HS-27A (cell line): ENCODE results near the gene ROPN1L.
"Not testable (repeated sequence)": the region's sequence is repeated elsewhere in the genome, so short reads cannot be mapped to it uniquely, and the experiment has no call there.

Experiments used
- DNase-seq: peaks from one replicate; pipeline ENCODE4 v3.0.0-alpha.2; 2012; ENCODE audit warnings: low read depth, missing footprints

ROPN1L gene

DNA sequence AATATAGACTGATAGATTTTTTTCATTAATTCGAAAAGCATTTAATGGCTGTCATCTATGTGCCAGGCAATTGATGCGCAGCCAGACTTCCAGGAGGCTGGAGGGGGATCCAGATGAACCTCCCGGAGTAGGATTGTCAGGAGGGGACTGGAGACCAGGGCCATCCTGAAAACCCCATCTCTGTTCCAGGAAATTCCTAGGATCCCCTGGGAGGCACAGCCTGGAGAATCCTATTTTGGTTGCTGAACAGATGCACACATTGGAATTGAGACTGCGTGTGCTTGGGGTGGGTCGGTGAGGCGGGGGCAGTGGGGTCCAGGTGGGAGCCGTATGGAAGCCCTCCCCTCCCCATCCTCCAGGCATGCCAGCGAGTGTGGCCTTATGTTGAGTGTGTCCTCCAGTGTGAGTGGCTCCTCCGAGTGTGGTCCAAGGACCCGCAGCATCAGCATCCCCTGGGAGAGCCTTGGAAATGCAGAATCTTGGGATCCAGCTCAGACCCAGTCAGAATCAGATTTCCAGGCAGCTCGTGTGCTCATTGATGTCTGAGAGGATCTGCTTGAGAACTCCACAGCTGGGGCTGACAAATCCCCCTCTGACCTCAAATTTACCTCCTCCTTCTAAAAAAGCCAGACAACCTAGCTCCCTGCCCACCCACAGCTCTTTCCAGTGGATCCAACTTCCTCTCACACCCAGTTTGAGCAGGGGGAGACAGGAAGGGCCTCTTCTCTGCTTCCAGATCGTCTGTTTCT is 38.7 kb downstream of the ROPN1L start:
- DNase-seq = no peak

DNA sequence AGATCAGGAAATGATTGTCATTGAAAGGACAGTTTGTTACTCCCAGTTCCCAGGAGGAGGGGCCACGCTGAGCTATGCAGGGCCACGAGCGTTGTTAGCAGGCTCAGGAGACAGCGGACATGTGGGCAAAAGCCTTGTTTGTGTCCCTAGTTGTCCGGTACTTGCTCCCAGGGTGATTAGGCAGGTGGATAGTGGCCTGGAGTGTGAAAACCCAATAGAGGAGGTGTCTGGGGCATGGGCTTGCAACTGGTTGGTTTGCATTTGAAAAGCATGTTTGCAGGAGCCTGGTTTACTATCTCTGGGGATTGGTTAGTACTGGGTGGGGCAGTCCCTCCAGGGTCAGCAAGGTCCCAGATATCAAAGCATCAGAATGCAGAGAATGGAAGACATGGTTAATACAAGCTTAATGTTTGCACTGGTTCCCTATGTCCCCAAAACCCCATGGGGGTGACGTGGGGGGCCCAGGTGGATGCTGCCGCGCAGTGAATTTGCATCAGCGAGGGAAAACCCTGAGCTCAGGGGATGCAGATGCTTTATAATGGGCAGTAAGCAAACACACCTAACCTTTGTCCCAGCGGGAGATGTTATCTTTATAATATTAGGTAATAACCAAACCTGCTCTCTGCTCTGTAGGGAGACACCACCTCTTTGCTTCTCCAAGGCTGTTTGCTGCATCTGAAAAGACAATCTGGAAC is 39.7 kb downstream of the ROPN1L start:
- no peak for DNase-seq

- DNase-seq = no peak
Measured at GRCh38 chr5:10482791-10483530, 41.3 kb downstream of the ROPN1L start.

DNA sequence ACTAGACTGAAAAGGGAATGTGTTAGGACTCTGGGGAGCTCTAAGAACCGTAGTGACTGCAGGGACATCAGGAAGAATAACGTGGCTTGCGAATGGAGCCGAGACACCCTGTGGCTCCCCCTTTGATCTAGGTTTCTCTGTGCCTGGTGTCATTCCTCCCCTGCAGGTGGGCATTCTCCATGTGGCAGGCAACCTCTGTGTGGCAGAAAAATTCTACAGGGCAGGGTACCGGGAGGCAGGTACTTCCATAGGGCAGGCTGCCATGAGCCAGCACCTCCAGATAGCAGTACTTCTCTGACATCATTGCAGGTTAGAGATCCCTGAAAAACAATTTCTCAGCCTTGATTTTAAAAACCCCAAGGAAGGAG is 43.1 kb downstream of the ROPN1L start:
- no peak for DNase-seq

DNA sequence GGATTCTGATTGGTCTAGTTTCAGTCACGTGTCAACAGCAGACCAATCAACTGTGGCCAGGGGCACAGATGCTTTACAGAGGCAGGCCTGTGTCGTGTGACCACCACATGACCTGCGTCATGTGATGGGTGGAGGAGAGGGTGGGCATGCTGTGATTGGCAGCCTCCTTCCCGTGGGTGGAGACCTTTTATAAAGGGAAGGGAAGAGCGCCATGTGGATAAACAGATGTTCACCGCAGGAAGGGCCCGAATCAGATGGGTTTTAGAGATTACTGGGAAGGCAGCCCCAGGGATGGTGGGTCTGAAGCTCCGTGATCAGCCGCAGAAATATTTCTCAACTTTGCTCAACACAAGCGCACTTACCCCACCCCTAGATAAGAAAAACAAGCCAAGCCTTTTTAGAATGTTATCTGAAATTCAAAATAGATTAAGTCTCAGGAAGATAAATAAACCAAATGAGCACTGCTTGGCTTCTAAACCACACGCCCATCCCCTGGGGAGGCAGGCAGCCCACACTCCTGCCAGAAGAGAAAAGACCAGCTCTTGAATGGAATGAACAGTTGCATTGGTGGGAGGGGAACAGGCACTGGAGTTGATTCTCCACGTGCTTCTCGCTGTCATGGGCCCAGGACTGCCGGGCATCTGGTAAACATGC is 43.6 kb downstream of the ROPN1L start:
- peak; percentile 95 for DNase-seq

DNA sequence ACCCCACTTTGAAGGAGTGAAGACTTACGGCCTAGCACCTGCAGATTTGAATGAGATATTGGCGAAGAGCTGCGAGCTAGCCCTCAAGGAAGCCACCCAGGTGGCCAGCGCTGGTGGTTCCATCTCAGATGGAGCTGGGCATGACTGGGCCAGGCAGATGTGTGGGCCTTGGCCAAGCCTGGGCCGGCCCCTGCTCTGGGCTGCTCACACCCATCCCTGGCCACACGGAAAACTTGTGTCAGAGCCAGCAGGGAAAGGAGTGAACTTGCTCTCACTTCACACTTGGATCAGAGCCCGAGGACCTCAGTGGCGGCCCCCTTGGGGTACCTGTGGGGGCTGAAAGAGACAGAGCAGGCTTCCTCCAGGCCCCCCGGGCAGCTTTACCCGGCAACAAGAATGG is 44.2 kb downstream of the ROPN1L start:
- DNase-seq = no peak

DNA sequence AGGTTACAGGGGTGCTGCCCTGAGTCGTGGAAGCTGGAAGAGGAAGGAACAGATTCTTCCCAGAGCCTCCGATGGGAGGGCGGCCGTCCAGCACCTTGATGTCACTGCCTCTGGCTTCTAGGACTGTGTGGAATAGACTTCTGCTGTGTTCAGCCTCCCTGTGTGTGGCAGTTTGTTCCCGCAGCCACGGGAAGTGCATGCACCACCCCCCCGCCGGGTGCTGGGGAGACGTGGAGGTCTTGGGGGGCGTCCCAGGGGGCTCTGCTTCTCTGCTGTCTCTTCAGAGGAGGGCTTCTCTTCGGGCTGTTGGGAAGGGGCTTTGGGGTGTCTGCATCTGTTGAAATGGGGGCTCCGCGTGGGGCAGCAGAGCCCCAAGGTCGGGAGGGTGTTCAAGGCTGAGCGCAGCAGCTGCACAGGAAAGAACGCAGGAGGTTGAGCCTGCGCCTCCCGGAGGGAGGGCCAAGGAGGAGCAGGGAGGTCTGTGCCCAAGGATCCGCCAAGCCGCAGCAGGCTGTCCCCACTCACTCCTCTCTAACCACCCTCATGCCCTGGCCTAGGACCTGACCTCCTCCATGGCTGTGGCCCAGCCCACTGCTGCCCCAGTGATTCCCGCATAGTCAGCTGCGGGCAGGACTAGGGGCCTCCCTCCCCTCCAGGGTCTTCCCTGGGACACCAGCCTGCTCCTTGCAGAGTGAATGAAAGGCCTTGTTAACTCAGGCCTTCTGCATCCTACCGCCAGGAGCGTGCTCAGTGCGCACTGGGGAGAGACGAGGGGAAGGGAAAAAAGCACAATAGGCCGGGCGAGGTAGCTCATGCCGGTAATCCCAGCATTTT is 45.0 kb downstream of the ROPN1L start:
- no peak for DNase-seq

- DNase-seq = no peak
Measured at GRCh38 chr5:10488144-10488543, 46.5 kb downstream of the ROPN1L start.

- no peak for DNase-seq
Measured at GRCh38 chr5:10489810-10490426, 48.2 kb downstream of the ROPN1L start.

DNA sequence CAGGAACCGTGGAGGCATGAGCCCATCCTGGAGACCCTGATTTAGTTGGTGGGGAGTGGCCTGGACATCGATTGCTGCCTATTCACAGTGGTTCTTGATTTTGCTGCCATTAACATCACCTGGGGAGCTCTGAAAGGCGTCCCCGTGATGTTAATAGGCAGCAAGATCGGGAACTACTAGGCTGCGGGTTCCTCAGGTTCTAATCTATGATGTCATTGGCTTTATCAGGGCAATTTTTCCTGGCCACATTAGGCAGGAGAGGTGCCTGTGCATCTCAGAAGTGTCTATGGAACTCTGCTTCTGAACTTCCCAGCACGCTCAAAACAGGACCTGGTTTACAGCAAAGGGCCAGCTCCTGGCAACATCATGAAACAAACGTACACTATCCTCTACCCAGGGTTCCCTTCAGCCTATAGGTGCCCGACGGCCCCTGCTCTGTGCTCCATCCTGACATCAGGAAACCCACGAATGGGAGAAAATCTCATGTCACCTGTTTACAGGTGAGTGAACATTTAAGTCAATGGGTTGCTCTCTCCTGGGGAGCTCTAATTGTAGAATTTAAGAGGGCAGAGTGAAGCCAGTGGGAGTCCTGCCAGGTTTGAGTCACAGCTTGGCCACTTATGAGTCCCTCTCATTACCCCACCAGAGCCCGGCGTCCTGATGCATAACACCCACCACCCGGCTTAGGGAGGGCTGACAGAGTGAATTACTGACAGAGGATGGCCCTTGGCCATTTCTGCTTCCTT is 49.4 kb downstream of the ROPN1L start:
- no peak for DNase-seq

GRCh38 chr5:10491673-10492026 is 50.0 kb downstream of the ROPN1L start:
- no peak for DNase-seq

DNA sequence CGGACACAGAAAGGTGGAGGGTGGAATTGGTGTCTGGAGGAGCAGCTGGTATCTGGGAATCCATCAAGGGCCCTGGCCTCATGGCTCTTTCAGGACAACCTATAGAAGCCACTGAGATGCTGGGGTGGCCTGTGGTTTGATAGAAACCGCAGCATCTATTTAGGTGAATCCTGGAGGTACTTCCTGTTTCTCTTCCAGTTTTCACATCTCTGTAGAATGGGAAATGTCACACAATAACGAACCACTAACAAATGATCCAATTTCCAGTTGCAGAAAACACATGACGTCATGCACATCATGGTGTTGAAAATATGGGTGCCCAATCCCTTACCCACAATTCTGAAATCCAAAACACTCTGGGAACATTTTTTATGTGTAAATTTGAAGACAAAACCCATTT is 52.2 kb downstream of the ROPN1L start:
- no peak for DNase-seq

DNA sequence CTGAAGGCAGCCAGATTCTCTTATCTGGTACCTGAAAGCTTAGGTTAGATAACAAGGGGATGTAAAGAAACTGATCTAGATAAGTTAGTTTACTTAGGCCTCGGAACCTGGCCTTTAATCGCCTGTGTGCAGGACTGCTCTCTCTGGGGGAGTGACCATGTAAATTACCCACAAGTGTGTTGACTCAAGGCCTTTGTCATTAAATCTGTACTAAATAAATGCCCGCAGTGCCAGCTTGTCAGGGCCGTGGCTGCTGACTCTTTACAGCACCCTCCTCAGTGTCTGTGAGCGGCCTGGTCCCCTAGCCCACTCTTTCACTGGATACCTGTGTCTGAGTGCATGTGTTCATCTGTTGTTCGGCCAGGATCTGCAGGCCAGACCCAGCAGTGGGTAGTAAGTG is 52.8 kb downstream of the ROPN1L start:
- DNase-seq = not testable (repeated sequence)

- no peak for DNase-seq
Measured at GRCh38 chr5:10497554-10497953, 55.9 kb downstream of the ROPN1L start.

DNA sequence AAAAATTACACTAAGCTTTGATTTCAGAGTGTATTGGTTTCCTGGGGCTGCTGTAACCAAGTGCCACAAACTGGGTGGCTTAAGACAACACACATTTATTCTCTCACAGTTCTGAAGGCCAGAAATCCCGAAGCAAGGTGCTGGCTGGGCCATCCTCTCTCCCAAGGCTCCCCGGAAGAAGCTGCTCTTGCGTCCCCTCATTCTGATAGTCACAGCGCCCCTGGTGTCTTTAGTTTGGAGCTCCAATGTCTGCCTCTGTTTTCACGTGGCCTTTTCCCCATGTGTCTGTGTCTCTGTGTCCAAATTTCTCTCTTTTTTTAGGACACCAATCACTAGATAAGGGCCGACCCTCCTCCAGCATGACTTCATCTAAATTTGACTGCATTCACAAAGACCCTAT is 56.7 kb downstream of the ROPN1L start:
- no peak for DNase-seq

DNA sequence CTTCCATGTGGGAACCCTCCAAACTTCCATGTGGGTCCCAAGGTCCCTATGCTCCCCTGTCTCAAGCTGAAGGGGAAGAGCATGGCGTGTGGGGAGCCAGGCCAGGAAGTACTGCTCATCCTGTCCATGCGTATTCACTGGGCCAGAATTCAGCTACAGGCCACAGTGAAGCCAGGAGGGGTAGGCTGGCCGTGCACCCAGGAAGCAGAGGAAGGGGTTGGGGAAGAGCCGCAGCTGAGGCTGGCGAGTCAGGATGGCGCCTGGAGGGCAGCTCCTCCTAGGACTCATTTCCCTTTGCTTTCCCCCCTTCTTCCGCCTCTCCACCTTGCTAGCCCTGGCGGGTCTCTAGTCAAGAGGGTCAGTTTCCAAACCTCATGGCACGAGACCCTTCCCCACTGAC is 57.4 kb downstream of the ROPN1L start:
- no peak for DNase-seq

DNA sequence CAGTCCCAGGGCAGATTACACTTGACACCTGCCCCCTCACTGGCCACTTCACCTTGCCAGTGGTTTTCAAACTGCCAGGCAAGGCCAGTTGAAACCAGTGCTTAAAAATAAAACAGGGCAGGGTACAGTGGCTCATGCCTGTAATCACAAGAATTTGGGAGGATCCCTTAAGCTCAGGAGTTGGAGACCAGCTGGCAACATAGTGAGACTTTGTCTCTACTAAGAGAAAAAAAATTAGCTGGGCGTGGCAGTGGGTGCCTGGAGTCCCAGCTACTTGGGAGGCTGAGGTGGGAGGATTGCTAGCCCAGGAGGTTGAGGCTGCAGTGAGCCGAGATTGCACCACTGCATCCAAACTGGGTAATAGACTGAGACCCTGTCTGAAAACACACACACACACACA is 58.1 kb downstream of the ROPN1L start:
- no peak for DNase-seq

- DNase-seq = no peak
Measured at GRCh38 chr5:10500669-10501068, 59.0 kb downstream of the ROPN1L start.

DNA sequence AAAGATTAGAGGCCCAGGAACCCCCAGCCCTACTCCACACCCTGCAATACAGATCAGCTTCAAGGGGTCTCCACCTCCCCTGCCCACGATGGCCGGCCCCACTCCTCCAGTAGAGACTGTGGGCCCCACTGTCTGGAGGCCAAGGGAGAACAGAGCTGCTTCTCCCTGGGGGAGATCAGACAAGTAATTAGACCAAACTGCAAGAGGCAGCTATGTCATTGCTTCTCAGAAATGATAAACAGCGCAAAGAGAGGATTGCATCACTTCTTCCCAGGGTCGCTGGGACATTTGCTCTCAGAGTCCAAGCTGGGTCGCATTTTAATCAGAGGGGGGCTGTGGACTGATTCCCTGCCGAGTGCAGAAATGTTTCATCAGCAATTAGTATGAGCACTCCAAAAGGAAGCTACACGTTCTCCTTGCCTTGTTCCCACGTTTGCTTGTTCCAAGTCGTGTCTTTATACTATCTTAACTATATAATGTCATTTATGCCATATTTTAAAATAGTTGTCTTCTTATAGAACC is 59.9 kb downstream of the ROPN1L start:
- no peak for DNase-seq

DNA sequence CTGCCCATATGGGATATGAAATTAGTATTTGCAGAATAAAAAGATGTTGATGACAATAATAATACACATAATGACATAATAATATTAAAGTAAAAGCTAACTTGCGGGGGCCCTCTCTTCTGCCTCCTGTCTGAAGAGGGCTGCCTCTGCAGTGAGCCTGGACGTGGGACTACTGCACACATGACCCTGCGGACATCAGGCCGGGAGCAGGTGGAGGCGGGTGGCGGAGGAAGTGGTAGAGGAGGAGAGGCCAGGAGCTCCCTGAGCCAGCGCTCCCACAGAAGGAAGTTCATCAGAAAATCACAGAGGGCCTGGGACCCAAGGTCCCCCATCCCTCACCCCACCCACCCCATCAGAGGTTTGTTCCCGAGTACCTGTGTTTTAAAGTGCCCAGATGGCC is 60.5 kb downstream of the ROPN1L start:
- no peak for DNase-seq
